Neuronal stem cell (in vitro differentiated cells): ENCODE results near the gene MGAT3.

Experiments
- DNase-seq: peaks from one replicate; pipeline ENCODE4 v3.0.0-alpha.2; 2013; ENCODE audit warnings: low spot score
- H2AFZ ChIP-seq: one replicate; pipeline ENCODE4 v1.6.1; 2013; ENCODE audit warnings: mild to moderate bottlenecking, low read length, inconsistent platforms
- H2AK5ac ChIP-seq: 2 replicates; pipeline ENCODE4 v1.6.1; 2013; ENCODE audit warnings: low read depth, mild to moderate bottlenecking, inconsistent platforms, low read length, moderate library complexity, mixed read lengths
- H2BK120ac ChIP-seq: 2 replicates; pipeline ENCODE4 v1.6.1; 2013; ENCODE audit warnings: low read depth, mild to moderate bottlenecking, inconsistent platforms, low read length, moderate library complexity, mixed read lengths
- H2BK12ac ChIP-seq: one replicate; pipeline ENCODE4 v1.6.1; 2013; ENCODE audit warnings: low read length, inconsistent platforms
- H2BK15ac ChIP-seq: 2 replicates; pipeline ENCODE4 v1.6.1; 2013; ENCODE audit warnings: mild to moderate bottlenecking, low read length, inconsistent platforms, mixed read lengths
- H2BK5ac ChIP-seq: one replicate; pipeline ENCODE4 v1.6.1; 2013; ENCODE audit warnings: inconsistent platforms, mild to moderate bottlenecking, low read length, moderate library complexity
- H3K14ac ChIP-seq: one replicate; pipeline ENCODE4 v1.6.1; 2013; ENCODE audit warnings: low read length, inconsistent platforms
- H3K18ac ChIP-seq: 2 replicates; pipeline ENCODE4 v1.6.1; 2013; ENCODE audit warnings: low read length, inconsistent platforms
- H3K23ac ChIP-seq: 2 replicates; pipeline ENCODE4 v1.6.1; 2013; ENCODE audit warnings: low read depth, mild to moderate bottlenecking, mixed read lengths, low read length, inconsistent platforms; ENCODE audit not compliant: poor library complexity
- H3K27ac ChIP-seq: replicated peaks from 3 replicates; pipeline ENCODE4 v1.5.1; 2013; ENCODE audit warnings: low read length, inconsistent platforms
- H3K27me3 ChIP-seq, 3 experiments: 2 replicates each; pipeline ENCODE4 v1.6.1; 2013; ENCODE audit warnings: low read length in 3 of 3, mild to moderate bottlenecking in 2 of 3, inconsistent platforms in 1 of 3, low read depth in 1 of 3, mixed read lengths in 1 of 3, moderate library complexity in 1 of 3; ENCODE audit not compliant: control insufficient read depth in 3 of 3, insufficient read depth in 3 of 3
- H3K36me3 ChIP-seq, 2 donors: replicated peaks in 1 of 2; 2 replicates each; pipeline ENCODE4 v1.6.1; 2013; ENCODE audit warnings: low read length in 2 of 2; ENCODE audit not compliant: control insufficient read depth in 2 of 2, insufficient read depth in 2 of 2
- H3K4ac ChIP-seq: 2 replicates; pipeline ENCODE4 v1.6.1; 2013; ENCODE audit warnings: inconsistent platforms, mild to moderate bottlenecking, low read length, moderate library complexity
- H3K4me1 ChIP-seq, 2 donors: 1 replicate in 1 of 2; 2 replicates in 1 of 2; pipeline ENCODE4 v1.6.1; 2013; ENCODE audit warnings: low read length in 2 of 2, low read depth in 1 of 2; ENCODE audit not compliant: control insufficient read depth in 2 of 2, insufficient read depth in 1 of 2
- H3K4me2 ChIP-seq: one replicate; pipeline ENCODE4 v1.6.1; 2013; ENCODE audit warnings: mild to moderate bottlenecking, low read length, inconsistent platforms; ENCODE audit not compliant: insufficient read depth, poor library complexity, severe bottlenecking
- H3K4me3 ChIP-seq, 2 donors: 2 replicates each; pipeline ENCODE4 v1.5.1; 2013; ENCODE audit warnings: low read length in 2 of 2, mild to moderate bottlenecking in 2 of 2, inconsistent platforms in 1 of 2, moderate library complexity in 1 of 2
- H3K79me1 ChIP-seq: one replicate; pipeline ENCODE4 v1.6.1; 2013; ENCODE audit warnings: low read depth, mild to moderate bottlenecking, inconsistent platforms, low read length, moderate library complexity
- H3K9ac ChIP-seq: one replicate; pipeline ENCODE4 v1.6.1; 2013; ENCODE audit warnings: mild to moderate bottlenecking, low read depth, low read length, inconsistent platforms; ENCODE audit not compliant: poor library complexity
- H3K9me3 ChIP-seq, 2 donors: replicated peaks in 1 of 2; 2 replicates each; pipeline versions ENCODE3 to v1.6.1; 2013; ENCODE audit warnings: low read length in 2 of 2, mild to moderate bottlenecking in 2 of 2, inconsistent platforms in 1 of 2, low read depth in 1 of 2, mixed read lengths in 1 of 2, moderate library complexity in 1 of 2; ENCODE audit not compliant: control insufficient read depth in 2 of 2, insufficient read depth in 1 of 2
- H4K8ac ChIP-seq: one replicate; pipeline ENCODE4 v1.6.1; 2013; ENCODE audit warnings: low read depth, mild to moderate bottlenecking, inconsistent platforms, low read length, moderate library complexity
- H4K91ac ChIP-seq: one replicate; pipeline ENCODE4 v1.6.1; 2013; ENCODE audit warnings: low read length, low read depth, mild to moderate bottlenecking, inconsistent platforms; ENCODE audit not compliant: poor library complexity
- WGBS, 2 donors: extraction: QIAGEN DNeasy Blood & Tissue Kit; methylation state at CpG; one replicate each; pipeline ENCODE4 v1.1.7; 2013; ENCODE audit warnings: missing lambda C conversion rate in 2 of 2, mixed read lengths in 1 of 2; ENCODE audit not compliant: insufficient read length in 2 of 2, insufficient replicate concordance in 1 of 2; ENCODE audit errors: extremely low coverage in 2 of 2; 5-methylcytosine and 5-hydroxymethylcytosine counted together

MGAT3 gene

DNA sequence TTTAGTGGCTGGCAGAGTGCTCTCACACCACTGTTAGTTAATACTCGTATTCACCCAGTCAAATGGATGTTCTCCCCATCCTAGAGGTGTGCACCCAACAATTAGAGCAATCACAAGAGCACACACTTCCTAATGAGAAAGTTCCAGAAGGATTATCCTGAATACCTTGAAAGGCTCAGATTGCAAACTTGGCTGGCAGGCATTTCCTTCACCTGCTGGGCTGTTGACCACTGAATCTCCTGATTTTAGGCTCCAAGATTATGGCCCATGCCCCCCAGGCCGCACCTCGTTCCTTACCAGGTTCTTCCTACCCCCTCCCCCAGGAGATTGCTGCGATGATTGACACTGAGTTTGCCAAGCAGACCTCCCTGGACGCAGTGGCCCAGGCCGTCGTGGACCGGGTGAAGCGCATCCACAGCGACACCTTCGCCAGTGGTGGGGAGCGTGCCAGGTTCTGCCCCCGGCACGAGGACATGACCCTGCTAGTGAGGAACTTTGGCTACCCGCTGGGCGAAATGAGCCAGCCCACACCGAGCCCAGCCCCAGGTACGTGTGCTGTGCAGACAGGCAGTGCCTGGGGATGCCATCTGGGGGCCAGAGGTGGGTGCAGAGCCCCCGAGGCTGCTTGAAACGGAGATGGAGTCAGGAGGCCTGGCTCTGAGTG lies 30.3 kb upstream of the MGAT3 start:
- Histone ChIP-seq H2BK15ac (no peak overlapping the region), H2AFZ (no peak overlapping the region), H4K8ac (no peak overlapping the region), H3K36me3 (peaks cover 28 to 72% of the 10 kb centered on the region in 2 donors), H3K4me1 (peaks cover 7 to 17% of the 10 kb centered on the region in 2 donors), H2BK120ac (no peak overlapping the region), H3K18ac (no peak overlapping the region), H4K91ac (no peak overlapping the region), H3K27ac (no peak overlapping the region), H3K4me2 (no peak overlapping the region), H3K9ac (peak overlapping the region; percentile 63), H3K14ac (no peak overlapping the region), H3K27me3 (no peaks in the 10 kb centered on the region), H2BK12ac (no peak overlapping the region), H3K23ac (peak overlapping the region; percentile 56), H2BK5ac (no peak overlapping the region), H3K9me3 (no peaks in the 10 kb centered on the region), H3K4me3 (peak overlapping the region in 1 of 2 donors; percentile 61), H3K4ac (no peak overlapping the region), H2AK5ac (no peak overlapping the region), H3K79me1 (peaks cover 3% of the 10 kb centered on the region)
- no CpG with 5 or more reads among the region's 20 CpGs for WGBS, 2 donors
- DNase-seq: no peak

DNA sequence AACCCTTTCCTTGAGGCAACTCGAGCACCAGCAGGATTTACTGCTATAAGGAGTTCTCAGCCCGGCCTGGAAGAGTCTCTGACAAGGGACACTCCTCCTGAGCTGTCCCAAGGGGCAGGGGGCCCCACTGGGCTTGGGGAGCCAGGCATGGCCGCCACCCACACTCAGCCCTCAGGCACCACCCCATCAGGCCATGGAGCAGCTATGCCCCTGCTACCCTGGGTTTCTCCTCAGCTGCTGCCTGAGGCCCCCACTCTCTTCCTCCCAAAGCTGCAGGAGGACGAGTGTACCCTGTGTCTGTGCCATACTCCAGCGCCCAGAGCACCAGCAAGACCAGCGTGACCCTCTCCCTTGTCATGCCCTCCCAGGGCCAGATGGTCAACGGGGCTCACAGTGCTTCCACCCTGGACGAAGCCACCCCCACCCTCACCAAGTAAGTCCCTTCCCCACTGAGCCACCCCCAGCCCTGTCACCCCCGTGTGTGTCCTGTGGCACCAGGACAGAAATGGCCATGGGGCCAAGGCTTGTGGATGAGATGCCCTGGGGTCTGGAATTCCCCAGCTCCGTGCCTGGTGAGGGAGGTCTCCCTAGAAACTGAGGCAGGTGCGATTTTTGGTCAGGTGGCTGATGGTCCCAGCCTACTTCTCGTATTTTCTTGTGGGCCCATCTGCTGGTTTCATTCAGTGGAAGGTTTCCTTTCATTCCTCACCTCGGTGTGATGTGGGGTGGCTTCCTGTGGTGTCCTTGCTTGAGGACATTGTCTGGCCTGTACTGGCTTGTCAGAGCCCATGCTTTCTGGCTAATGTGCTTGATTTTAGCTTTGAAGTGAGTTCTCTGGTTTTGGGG lies 28.8 kb upstream of the MGAT3 start:
- H2BK5ac ChIP-seq: no peak overlapping the region
- H4K91ac ChIP-seq: no peak overlapping the region
- H3K18ac ChIP-seq: peak overlapping the region; percentile 76
- H3K9ac ChIP-seq: peak overlapping the region; percentile 39
- H3K27ac ChIP-seq: peak overlapping the region; percentile 83
- peaks cover 3% of the 10 kb centered on the region for H3K79me1 ChIP-seq
- peaks cover 7 to 17% of the 10 kb centered on the region in 2 donors for H3K4me1 ChIP-seq
- H2BK15ac ChIP-seq: peak overlapping the region; percentile 5
- H4K8ac ChIP-seq: no peak overlapping the region
- peak overlapping the region; percentile 53 for H2AK5ac ChIP-seq
- DNase-seq: no peak
- H2BK120ac ChIP-seq: no peak overlapping the region
- no peaks in the 10 kb centered on the region for H3K27me3 ChIP-seq
- no peak overlapping the region for H3K4me2 ChIP-seq
- peak overlapping the region; percentile 66 for H3K14ac ChIP-seq
- peaks cover 31 to 74% of the 10 kb centered on the region in 2 donors for H3K36me3 ChIP-seq
- H3K9me3 ChIP-seq: no peaks in the 10 kb centered on the region
- peak overlapping the region; percentile 5 for H3K4ac ChIP-seq
- WGBS, 2 donors: no CpG with 5 or more reads among the region's 13 CpGs
- H3K4me3 ChIP-seq: peak overlapping the region in 1 of 2 donors; percentile 33
- no peak overlapping the region for H2AFZ ChIP-seq
- peak overlapping the region; percentile 51 for H2BK12ac ChIP-seq
- H3K23ac ChIP-seq: peak overlapping the region; percentile 45

DNA sequence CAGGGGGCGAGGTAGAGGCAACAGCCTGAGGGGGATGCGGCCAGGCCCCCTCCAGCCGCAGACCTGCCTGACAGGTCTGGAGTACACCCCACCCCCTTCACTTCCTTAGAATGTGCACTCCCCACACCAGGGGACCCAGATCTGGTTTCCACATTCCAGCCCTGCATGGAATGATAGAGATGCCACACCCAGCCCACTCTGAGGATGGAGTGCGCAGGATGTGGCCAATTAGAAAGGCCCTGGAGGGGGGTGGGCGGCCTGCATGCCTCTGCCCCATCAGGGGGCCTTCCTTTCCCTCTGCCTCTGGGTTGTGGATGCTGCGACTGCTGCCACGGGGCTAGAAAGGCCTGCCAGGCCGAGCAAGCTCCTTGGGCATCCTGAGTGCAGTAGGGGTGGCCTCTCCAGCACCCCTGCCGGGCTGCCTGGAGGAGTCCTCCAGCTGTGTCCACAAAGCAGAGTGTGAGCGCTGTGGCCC lies 28.2 kb upstream of the MGAT3 start:
- Histone ChIP-seq H2BK120ac (no peak overlapping the region), H3K79me1 (peaks cover 3% of the 10 kb centered on the region), H3K36me3 (peaks cover 31 to 74% of the 10 kb centered on the region in 2 donors), H3K4me1 (peaks cover 7 to 17% of the 10 kb centered on the region in 2 donors), H2BK12ac (peak overlapping the region; percentile 2), H3K27me3 (no peaks in the 10 kb centered on the region), H2BK15ac (peak overlapping the region; percentile 33), H3K9ac (peak overlapping the region; percentile 83), H2AFZ (no peak overlapping the region), H3K18ac (peak overlapping the region; percentile 98), H3K4me2 (peak overlapping the region; percentile 49), H3K4ac (peak overlapping the region; percentile 93), H3K14ac (peak overlapping the region; percentile 82), H3K9me3 (no peaks in the 10 kb centered on the region), H4K8ac (peak overlapping the region; percentile 82), H3K27ac (peak overlapping the region; percentile 83), H3K23ac (peak overlapping the region; percentile 89), H3K4me3 (no peak overlapping the region), H2BK5ac (peak overlapping the region; percentile 83), H4K91ac (no peak overlapping the region), H2AK5ac (peak overlapping the region; percentile 94)
- DNase-seq: peak; percentile 74
- no CpG with 5 or more reads among the region's 10 CpGs for WGBS, 2 donors

DNA sequence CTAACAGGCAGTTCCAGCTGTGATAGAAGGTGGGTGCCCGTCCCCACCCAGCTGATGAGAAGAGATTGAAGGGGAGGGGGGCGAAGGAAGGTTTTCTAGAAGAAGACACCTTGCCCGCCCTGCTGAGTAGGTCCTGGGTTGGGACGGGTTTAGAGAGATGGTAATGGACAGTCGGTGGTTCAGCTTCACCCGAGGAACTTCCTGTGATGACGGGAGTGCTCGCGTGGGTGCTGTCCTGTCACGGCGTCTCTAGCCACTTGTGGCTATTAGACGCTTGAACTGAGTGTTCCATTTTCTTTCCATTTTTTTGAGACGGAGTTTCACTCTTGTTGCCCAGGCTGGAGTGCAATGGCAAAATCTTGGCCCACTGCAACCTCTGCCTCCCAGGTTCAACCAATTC lies 27.6 kb upstream of the MGAT3 start:
- Histone ChIP-seq H3K27ac (peak overlapping the region; percentile 83), H2BK15ac (peak overlapping the region; percentile 33), H3K79me1 (peaks cover 3% of the 10 kb centered on the region), H3K23ac (peak overlapping the region; percentile 89), H3K27me3 (no peaks in the 10 kb centered on the region), H2BK12ac (peak overlapping the region; percentile 2), H3K4me2 (peak overlapping the region; percentile 49), H3K9ac (peak overlapping the region; percentile 83), H3K4me1 (peaks cover 7 to 18% of the 10 kb centered on the region in 2 donors), H2AK5ac (peak overlapping the region; percentile 94), H4K8ac (peak overlapping the region; percentile 82), H3K4ac (peak overlapping the region; percentile 93), H2AFZ (no peak overlapping the region), H3K18ac (peak overlapping the region; percentile 98), H3K9me3 (peaks cover 0 to 2% of the 10 kb centered on the region in 2 donors), H3K14ac (peak overlapping the region; percentile 82), H3K4me3 (no peak overlapping the region), H2BK120ac (no peak overlapping the region), H3K36me3 (peaks cover 29 to 68% of the 10 kb centered on the region in 2 donors), H2BK5ac (peak overlapping the region; percentile 83), H4K91ac (no peak overlapping the region)
- WGBS, 2 donors: no CpG with 5 or more reads among the region's 13 CpGs
- DNase-seq: no peak
